ENCODE data around the gene PLEKHH2. TPM values are rescaled to one million over a fixed set of nuclear protein-coding genes. Genes with fewer than 3 reads are reported as not detected.

The PLEKHH2 gene
- total and polyA plus RNA-seq, 2 of the 13 experiments (the other 11 are each of a cell fraction or from before 2014, with no cell fraction given) = 1.1 to 3.0 TPM

DNA sequence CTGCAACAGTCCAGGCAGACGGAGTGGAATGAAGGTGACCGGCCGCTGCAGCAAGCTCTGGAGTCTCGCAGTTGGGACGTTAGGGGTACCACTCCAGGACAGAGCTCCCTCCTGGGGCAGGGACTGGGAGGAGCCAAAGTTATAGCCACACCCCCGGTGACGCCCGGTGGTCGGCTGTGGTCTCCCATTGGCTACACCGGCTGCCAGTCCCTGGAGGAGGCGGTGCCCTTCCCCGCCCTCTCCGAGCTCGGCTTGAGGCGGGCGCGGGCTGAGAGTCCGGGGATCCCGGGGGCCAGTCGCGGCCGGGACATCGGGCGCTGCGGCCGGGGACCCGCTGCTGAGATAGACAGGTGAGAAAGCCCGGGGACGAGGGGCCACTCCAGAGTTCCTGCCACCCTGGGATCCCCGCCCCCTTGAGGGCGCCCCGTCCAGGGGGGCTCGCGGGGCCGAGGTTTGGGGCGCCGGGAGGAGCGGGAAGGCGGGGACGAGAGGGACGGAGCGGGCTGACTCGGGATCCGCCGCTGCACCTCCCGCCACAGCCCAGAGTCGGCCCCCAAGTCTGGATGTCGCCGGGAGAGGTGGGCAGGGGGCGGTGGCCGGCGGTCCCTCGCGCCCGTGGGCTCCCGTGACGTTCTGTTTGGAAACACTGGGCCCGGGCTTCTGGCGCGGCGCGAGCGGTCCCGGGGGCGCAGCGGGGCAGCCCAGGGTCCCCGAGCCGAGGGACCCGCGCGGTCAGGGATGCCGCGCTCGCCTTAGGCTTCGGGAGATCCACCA, at the start of gene PLEKHH2 (continued):
- TF ChIP-seq, protein P1, sequence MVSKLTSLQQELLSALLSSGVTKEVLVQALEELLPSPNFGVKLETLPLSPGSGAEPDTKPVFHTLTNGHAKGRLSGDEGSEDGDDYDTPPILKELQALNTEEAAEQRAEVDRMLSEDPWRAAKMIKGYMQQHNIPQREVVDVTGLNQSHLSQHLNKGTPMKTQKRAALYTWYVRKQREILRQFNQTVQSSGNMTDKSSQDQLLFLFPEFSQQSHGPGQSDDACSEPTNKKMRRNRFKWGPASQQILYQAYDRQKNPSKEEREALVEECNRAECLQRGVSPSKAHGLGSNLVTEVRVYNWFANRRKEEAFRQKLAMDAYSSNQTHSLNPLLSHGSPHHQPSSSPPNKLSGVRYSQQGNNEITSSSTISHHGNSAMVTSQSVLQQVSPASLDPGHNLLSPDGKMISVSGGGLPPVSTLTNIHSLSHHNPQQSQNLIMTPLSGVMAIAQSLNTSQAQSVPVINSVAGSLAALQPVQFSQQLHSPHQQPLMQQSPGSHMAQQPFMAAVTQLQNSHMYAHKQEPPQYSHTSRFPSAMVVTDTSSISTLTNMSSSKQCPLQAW (CRISPR knock-in tag; IDR thresholded peaks at IDR 0.05) = peak; percentile 53; the same call in 1 of the 2 replicates
- TF ChIP-seq, protein P2, sequence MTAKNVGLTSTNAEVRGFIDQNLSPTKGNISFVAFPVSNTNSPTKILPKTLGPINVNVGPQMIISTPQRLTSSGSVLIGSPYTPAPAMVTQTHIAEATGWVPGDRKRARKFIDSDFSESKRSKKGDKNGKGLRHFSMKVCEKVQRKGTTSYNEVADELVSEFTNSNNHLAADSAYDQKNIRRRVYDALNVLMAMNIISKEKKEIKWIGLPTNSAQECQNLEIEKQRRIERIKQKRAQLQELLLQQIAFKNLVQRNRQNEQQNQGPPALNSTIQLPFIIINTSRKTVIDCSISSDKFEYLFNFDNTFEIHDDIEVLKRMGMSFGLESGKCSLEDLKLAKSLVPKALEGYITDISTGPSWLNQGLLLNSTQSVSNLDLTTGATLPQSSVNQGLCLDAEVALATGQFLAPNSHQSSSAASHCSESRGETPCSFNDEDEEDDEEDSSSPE (CRISPR knock-in tag; IDR thresholded peaks at IDR 0.05) = 0 out of 2 replicates have a peak, but pooled peaks have one; percentile 1
- TF ChIP-seq CCAR2 (optimal IDR thresholded peaks at IDR 0.05; ENCODE audit: low read depth, low read length) (no peak), PAX8 (CRISPR knock-in tag; IDR thresholded peaks at IDR 0.05; ENCODE audit: borderline replicate concordance) (0 out of 2 replicates have a peak, but pooled peaks have one; percentile 20), LCORL (IDR thresholded peaks at IDR 0.05) (no peak), LCORL (CRISPR knock-in tag; IDR thresholded peaks at IDR 0.05) (peak; percentile 44; the same call in 1 of the 2 replicates), ZNF337 (CRISPR knock-in tag; IDR thresholded peaks at IDR 0.05; ENCODE audit: borderline replicate concordance, low read depth) (no peak), SP2 (CRISPR knock-in tag; IDR thresholded peaks at IDR 0.05) (peak; percentile 98), ZNF124 (CRISPR knock-in tag; IDR thresholded peaks at IDR 0.05) (no peak), ARNT2 (CRISPR knock-in tag; IDR thresholded peaks at IDR 0.05; ENCODE audit: low read depth) (0 out of 2 replicates have a peak, but pooled peaks have one; percentile 11), KDM5A (IDR thresholded peaks at IDR 0.05; ENCODE audit: borderline replicate concordance, low read length) (0 out of 2 replicates have a peak, but pooled peaks have one; percentile 26), CBX1 (IDR thresholded peaks at IDR 0.05; ENCODE audit: low read depth) (no peak), MEIS2 (CRISPR knock-in tag; IDR thresholded peaks at IDR 0.05) (peak; percentile 77), ZNF367 (CRISPR knock-in tag; IDR thresholded peaks at IDR 0.05; ENCODE audit: borderline replicate concordance) (no peak), ZSCAN12 (CRISPR knock-in tag; IDR thresholded peaks at IDR 0.05) (no peak), SPEN (CRISPR knock-in tag; IDR thresholded peaks at IDR 0.05; ENCODE audit: low read depth) (no peak), ZNF121 (CRISPR knock-in tag; IDR thresholded peaks at IDR 0.05) (no peak), NR3C1 (CRISPR knock-in tag; IDR thresholded peaks at IDR 0.05) (no peak), ZNF205 (CRISPR knock-in tag; IDR thresholded peaks at IDR 0.05) (0 out of 2 replicates have a peak, but pooled peaks have one; percentile 10)
- TF ChIP-seq, protein P3, sequence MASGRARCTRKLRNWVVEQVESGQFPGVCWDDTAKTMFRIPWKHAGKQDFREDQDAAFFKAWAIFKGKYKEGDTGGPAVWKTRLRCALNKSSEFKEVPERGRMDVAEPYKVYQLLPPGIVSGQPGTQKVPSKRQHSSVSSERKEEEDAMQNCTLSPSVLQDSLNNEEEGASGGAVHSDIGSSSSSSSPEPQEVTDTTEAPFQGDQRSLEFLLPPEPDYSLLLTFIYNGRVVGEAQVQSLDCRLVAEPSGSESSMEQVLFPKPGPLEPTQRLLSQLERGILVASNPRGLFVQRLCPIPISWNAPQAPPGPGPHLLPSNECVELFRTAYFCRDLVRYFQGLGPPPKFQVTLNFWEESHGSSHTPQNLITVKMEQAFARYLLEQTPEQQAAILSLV (CRISPR knock-in tag; IDR thresholded peaks at IDR 0.05; ENCODE audit: borderline replicate concordance) = peak; percentile 72; the same call in 1 of the 2 replicates
- TF ChIP-seq, protein P4, sequence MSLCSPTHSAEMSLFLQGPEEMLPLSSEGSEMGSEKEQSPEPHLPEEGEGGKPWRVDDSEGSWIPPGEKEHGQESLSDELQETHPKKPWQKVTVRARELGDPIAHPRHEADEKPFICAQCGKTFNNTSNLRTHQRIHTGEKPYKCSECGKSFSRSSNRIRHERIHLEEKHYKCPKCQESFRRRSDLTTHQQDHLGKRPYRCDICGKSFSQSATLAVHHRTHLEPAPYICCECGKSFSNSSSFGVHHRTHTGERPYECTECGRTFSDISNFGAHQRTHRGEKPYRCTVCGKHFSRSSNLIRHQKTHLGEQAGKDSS (CRISPR knock-in tag; IDR thresholded peaks at IDR 0.05; ENCODE audit: borderline replicate concordance, low read depth) = 0 out of 2 replicates have a peak, but pooled peaks have one; percentile 61
- TF ChIP-seq, protein P5, sequence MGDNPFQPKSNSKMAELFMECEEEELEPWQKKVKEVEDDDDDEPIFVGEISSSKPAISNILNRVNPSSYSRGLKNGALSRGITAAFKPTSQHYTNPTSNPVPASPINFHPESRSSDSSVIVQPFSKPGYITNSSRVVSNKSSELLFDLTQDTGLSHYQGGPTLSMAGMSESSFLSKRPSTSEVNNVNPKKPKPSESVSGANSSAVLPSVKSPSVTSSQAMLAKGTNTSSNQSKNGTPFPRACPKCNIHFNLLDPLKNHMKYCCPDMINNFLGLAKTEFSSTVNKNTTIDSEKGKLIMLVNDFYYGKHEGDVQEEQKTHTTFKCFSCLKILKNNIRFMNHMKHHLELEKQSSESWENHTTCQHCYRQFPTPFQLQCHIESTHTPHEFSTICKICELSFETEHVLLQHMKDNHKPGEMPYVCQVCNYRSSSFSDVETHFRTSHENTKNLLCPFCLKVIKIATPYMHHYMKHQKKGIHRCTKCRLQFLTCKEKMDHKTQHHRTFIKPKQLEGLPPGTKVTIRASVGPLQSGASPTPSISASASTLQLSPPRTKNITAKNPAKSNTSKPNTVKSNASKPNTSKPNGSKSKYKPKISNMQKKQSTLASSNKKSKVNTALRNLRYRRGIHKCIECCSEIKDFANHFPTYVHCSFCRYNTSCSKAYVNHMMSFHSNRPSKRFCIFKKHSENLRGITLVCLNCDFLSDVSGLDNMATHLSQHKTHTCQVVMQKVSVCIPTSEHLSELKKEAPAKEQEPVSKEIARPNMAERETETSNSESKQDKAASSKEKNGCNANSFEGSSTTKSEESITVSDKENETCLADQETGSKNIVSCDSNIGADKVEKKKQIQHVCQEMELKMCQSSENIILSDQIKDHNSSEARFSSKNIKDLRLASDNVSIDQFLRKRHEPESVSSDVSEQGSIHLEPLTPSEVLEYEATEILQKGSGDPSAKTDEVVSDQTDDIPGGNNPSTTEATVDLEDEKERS (CRISPR knock-in tag; IDR thresholded peaks at IDR 0.05) = peak; percentile 76; the same call in 1 of the 2 replicates
